GM12873 (cell line): Measurements from ENCODE around the gene TRIM38.

Source experiments
- TF ChIP-seq, protein P1 (sequence below): IDR thresholded peaks from 2 replicates; pipeline ENCODE4 v1.5.1; 2012; ENCODE audit warnings: low read depth, mild to moderate bottlenecking, moderate library complexity, low read length, control low read depth; ENCODE audit not compliant: insufficient read depth; ENCODE audit errors: missing control alignments

The TRIM38 gene

DNA sequence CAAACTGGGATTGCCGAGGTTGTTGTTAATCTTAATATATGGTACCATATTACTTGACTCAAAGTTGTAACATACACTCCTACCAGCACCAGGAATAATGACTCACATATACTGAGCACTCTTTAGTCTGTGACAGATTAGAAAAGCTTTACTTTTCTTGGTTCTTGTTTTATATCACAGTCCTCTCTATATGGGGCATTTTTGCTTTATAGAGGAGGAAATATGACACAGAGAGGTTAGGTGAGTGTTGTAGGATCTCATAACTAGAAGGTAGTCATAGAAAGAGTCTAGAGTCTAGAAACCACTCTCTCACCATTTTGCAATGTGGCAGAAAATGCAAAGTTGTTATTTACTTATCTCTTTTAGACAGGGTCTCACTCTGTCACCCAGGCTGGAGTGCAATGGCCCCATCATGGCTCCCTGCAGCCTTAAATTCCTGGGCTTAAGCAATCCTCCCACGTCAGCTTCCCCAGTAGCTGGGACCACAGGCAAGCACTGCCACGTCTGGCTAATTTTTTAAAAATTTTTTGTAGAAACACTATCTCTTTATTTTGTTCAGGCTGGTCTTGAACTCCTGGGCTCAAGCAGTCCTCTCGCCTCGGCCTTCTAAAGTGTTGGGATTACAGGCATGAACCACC, 13.4 kb downstream of the TRIM38 start:
- TF ChIP-seq, protein P1, sequence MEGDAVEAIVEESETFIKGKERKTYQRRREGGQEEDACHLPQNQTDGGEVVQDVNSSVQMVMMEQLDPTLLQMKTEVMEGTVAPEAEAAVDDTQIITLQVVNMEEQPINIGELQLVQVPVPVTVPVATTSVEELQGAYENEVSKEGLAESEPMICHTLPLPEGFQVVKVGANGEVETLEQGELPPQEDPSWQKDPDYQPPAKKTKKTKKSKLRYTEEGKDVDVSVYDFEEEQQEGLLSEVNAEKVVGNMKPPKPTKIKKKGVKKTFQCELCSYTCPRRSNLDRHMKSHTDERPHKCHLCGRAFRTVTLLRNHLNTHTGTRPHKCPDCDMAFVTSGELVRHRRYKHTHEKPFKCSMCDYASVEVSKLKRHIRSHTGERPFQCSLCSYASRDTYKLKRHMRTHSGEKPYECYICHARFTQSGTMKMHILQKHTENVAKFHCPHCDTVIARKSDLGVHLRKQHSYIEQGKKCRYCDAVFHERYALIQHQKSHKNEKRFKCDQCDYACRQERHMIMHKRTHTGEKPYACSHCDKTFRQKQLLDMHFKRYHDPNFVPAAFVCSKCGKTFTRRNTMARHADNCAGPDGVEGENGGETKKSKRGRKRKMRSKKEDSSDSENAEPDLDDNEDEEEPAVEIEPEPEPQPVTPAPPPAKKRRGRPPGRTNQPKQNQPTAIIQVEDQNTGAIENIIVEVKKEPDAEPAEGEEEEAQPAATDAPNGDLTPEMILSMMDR: no peak

DNA sequence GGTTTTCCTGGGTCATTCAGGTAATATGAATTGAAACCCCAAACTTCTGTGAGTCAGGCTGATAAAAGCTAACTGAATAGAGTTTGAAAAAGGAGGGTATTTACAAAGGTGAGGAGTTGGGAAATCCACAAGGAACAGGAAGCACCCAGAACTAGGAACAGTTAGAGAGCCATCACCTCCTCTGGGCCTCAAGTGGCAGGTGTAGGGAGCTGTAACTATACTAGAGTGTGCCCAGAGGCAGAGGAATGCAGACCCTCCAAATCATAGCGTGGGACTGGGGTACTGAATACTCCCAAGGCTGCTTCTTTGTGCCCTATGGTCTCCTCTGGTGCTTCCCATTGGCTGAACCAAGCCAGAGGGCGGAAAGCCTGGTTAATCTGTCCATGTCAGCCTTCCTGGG, 18.3 kb downstream of the TRIM38 start:
- TF ChIP-seq, protein P1: no peak

DNA sequence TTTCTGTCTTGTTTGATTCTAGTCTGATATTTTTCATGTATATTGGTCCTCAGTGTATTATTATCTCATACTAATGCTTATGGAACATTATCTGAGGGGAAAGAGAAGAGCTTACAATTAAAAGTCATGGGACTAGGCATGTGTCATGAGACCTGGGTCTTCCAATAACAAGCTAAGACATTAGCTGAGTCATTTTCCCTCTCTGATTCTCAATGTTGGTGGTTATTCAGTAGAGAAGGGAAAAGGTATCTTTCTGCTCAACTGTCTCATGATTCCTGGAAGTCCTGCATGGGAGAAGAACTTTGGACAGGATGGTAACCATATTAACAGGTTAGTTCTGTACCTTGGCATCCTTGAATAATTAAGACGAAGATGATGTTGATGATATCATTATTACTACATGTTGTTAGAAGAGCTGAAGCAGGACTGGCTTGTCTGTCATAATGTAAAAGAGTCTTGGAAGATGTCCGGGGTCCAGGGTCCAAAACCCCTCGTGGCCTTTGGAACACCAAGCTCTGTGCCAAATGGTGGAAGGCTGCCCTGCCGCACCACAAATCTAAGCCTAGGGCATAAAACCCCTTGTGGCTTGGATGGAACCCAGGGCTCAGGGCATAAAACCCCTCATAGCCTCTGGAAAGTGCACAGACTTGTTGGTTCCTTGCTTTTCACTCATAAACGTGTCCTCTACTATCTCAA, 19.1 kb downstream of the TRIM38 start:
- TF ChIP-seq, protein P1: no peak

DNA sequence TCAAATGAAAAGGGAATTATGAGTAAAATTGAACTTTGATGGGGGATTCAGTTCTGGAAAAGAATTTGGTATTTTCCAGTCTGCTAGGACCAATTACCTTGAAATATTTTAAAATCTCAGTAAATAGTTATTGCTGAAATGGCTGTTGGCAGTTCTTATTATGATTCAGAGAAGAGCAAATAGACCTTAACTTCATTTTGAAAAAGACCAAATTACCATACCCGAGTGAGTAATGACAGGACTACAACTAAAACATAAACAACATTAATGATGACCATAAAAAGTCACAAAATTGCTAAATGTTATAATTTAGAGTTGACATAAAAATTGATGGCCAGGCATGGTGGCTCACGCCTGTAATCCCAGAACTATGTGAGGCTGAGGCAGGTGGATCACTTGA, 21.7 kb downstream of the TRIM38 start:
- TF ChIP-seq, protein P1: no peak

DNA sequence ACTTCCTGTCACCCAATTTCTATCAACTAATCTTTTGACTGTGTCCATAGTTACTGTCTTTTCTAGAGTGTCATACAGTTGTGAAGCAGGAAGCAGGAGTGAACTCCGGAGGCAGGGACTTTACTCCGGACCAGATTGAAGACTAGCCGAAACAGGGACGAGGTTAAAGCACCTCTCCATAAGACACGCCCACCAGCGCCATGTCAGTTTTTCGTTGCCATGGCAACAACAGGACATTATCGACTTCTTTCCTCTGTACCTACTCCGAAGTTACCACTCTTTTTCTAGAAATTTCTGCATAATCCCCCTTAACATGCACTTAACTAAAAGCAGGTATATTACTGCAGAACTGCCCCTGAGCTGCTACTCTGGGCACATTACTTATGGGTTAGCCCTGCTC, 25.2 kb downstream of the TRIM38 start:
- TF ChIP-seq, protein P1: no peak

DNA sequence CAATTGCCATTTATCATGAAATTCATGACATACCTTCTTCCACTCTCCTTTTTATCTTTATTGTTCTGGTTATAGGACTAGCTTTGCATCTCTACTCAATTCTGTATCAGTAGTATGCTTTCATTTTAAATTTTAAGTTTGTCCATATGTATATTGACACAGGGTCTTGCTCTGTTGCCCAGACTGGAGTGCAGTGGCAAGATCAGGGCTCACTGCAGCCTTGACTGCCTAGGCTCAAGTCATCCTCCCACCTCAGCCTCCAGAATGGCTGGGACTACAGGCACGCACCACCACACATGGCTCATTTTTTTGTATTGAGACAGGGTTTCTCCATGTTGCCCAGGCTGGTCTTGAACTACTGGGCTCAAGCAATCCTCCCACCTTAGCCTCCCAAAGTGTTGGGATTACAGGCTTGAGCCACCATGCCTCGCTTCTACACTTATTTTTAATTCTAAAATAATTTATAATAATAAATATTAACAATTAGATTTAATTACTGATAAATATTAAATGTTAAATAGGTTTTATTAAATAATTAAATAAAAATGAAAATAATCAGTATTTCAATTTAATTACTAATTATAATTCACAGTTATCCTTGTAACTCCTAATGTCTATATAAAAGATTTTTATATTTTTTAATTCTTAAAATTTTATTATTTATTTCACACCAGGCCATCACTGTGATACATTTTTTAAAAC, 27.7 kb downstream of the TRIM38 start:
- TF ChIP-seq, protein P1: no peak

DNA sequence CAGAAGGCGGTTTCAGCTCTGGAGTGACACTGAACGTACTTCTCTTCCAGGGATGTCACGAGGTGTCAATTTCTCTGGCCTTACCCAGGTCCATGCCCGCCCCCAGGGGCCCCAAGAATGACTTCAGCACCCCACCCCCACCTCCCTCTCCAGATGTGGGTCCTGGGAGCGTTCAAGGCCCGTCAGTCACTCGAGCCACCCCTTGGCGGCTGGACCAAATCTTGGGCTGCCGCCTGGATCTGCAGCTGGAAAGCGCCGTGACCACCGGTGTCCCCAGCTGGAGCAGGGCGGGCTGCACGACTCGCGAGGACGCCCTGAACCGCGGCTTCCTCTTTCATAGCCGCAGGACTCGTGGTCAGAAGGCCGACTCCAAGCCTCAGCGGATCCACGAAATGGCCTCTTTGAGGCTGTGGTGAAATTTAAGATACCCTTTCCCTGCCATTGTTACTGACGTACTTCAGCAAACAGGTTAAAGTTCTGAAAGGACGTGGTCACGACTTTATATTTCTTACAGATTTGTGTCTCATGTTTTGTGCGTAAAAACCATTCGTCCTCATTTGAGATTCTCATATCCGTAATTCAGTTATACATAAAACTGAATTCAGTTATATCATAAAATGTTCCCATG, 29.3 kb downstream of the TRIM38 start:
- TF ChIP-seq, protein P1: no peak
